ENCODE measurements around the gene RTL10. TPM values are rescaled to one million over a fixed set of nuclear protein-coding genes. Genes with fewer than 3 reads are reported as not detected.
A peak's percentile ranks its signal among the peaks of the same experiment; 100 is the strongest.

The RTL10 gene
- total RNA-seq, 1 donor from 2014 or later, result 20.3 TPM

DNA sequence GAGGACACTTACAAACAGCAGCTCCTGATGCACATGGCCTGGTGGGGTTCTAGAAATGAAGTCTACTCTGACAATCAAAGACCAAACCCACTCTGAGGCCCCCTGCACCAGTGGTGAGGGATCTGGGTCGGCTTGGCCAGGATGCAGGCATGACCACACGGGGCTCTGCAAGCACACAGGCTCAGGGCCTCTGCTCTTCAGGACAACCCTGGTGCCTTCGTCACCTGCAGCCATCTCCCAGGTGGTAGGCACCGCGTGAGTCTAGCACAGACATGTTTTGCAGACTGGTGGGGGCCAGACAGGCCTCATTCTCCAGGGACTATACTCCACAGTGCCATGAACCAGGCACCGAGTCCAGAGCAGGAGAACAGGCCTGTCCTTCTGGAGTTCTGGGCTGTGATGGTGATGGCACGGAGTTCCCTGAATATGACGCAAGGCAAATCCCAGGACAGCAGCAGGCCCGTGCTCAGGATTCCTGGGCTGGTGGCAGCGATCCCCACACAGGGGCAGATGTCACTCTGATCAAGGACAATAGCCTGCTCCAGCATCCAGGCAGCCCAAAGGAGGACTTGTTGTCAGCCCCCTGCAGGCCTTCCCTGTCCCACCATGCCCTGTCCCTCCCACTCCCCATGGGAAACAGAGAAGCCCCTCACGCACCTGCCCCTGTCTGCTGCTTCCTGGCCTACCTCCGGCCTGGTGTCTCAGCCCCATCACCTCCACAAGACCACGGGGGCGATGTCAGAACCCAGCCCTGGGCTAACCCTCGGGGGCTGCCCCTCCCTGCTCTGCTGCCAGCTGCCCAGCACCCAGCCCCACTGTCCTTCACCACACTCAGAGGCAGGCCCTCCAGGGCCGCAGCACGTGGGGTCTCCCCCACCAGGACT lies 36.1 kb downstream of the RTL10 start:
- Mint-ChIP-seq H3K4me3 (ENCODE audit: unreplicated experiment) (no peak overlapping the region), H3K27me3 (ENCODE audit: unreplicated experiment) (peaks cover 4% of the 10 kb centered on the region), H3K27ac (ENCODE audit: unreplicated experiment) (no peak overlapping the region), H3K4me1 (ENCODE audit: unreplicated experiment) (peaks cover 2% of the 10 kb centered on the region), H3K36me3 (ENCODE audit: low read depth, unreplicated experiment) (peaks cover 4% of the 10 kb centered on the region), H3K9me3 (ENCODE audit: unreplicated experiment) (no peaks in the 10 kb centered on the region)
- TF ChIP-seq, protein P1, sequence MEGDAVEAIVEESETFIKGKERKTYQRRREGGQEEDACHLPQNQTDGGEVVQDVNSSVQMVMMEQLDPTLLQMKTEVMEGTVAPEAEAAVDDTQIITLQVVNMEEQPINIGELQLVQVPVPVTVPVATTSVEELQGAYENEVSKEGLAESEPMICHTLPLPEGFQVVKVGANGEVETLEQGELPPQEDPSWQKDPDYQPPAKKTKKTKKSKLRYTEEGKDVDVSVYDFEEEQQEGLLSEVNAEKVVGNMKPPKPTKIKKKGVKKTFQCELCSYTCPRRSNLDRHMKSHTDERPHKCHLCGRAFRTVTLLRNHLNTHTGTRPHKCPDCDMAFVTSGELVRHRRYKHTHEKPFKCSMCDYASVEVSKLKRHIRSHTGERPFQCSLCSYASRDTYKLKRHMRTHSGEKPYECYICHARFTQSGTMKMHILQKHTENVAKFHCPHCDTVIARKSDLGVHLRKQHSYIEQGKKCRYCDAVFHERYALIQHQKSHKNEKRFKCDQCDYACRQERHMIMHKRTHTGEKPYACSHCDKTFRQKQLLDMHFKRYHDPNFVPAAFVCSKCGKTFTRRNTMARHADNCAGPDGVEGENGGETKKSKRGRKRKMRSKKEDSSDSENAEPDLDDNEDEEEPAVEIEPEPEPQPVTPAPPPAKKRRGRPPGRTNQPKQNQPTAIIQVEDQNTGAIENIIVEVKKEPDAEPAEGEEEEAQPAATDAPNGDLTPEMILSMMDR (IDR thresholded peaks at IDR 0.05; ENCODE audit: unreplicated experiment), result no peak
- DNase-seq (ENCODE audit: low spot score), result peak; percentile 1

DNA sequence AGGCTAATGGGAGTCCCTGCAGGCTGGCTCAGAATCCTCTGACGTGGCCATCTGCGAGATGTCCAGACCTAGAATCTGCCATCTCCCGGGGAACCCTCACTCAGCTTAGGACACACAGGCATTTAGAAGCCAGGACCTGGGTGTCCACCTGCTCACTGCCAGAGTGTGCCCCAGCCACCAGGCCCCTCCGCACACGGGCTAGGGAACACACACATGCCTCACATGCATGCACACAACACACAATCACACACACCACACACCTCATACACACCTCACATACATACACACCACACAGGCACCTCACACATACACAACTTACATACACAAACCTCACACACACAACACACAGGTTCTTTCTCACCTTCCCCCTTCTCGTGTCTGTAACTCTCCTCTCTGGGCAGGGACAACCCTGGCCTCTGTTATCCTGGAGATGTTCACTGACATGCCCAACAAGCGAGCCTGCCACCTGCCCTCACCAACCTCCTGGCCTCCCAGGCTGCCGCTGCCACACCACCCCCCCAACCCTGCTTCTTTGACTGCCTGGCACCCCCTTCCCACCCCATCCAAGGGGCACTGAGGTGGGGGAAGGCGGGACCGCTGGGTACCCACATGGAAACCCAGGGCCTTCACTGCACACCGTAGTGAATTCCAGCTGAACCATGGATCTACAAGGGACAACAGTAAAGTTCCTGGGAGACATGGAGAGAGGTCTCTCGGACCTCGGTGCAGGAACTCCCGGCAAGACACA lies 38.1 kb downstream of the RTL10 start:
- Mint-ChIP-seq H3K4me3 (ENCODE audit: unreplicated experiment) (no peak overlapping the region), H3K27me3 (ENCODE audit: unreplicated experiment) (peaks cover 5% of the 10 kb centered on the region), H3K9me3 (ENCODE audit: unreplicated experiment) (no peaks in the 10 kb centered on the region), H3K27ac (ENCODE audit: unreplicated experiment) (no peak overlapping the region), H3K36me3 (ENCODE audit: low read depth, unreplicated experiment) (peaks cover 4% of the 10 kb centered on the region), H3K4me1 (ENCODE audit: unreplicated experiment) (no peaks in the 10 kb centered on the region)
- TF ChIP-seq, protein P1 (IDR thresholded peaks at IDR 0.05; ENCODE audit: unreplicated experiment), result no peak
- no peak for DNase-seq (ENCODE audit: low spot score)

DNA sequence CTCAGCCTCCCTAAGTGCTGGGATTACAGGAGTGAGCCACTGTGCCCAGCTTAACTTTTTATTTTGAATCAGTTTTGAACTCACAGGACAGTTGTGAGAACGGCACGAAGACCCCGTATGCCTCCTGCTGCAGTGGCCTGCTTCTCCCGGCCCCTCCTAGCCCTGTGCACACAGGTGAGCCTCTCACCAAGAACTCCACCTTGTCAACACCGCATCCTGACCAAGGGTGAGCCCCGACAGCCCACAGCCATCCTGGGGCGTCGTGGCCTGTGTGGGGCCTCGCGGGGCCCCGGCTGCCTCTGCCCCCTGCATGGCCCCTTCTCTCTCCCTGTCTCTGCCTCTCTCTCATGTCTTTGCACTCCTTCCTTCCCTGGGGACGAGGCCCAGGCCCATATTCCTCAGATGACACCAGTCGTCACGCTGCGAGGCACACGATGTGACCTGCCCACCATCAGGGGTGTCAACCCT lies 38.8 kb downstream of the RTL10 start:
- Mint-ChIP-seq H3K4me1 (ENCODE audit: unreplicated experiment) (no peaks in the 10 kb centered on the region), H3K36me3 (ENCODE audit: low read depth, unreplicated experiment) (peaks cover 4% of the 10 kb centered on the region), H3K9me3 (ENCODE audit: unreplicated experiment) (no peaks in the 10 kb centered on the region), H3K4me3 (ENCODE audit: unreplicated experiment) (no peak overlapping the region), H3K27me3 (ENCODE audit: unreplicated experiment) (peaks cover 5% of the 10 kb centered on the region), H3K27ac (ENCODE audit: unreplicated experiment) (no peak overlapping the region)
- TF ChIP-seq, protein P1 (IDR thresholded peaks at IDR 0.05; ENCODE audit: unreplicated experiment), result no peak
- no peak for DNase-seq (ENCODE audit: low spot score)

DNA sequence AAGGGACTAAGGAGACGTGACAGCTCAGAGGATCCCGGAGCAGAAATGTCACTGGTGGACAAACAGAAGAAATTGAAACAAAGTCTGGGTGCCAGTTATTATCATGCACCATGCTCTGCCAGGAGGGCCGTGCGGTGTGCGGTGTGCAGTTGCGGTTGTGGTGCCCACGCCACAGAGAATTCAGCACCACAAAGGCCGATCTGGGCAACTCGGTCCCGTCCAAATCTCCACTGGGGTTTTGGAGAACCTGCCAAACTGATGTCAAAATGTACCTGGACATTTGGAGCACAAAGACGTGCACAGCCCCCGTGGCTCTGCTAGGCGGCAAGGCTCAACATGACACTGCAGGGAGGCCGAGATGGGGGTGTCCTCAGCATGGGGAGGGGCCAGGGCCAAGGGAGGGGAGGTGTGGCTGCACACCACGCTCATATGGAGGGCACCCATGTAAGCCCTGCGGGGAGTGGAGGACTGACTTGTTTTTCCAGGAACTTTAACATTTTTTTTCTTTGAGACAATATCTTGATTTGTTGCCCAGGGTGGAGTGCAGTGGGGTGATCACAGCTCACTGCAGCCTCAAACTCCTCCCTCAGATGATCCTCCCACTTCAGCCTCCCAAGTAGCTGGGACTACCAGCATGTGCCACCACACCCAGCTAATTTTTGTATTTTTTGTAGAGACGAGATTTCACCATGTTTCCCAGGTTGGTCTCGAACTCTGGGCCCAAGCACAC lies 39.4 kb downstream of the RTL10 start:
- Mint-ChIP-seq H3K4me3 (ENCODE audit: unreplicated experiment) (no peak overlapping the region), H3K9me3 (ENCODE audit: unreplicated experiment) (no peaks in the 10 kb centered on the region), H3K36me3 (ENCODE audit: low read depth, unreplicated experiment) (peaks cover 4% of the 10 kb centered on the region), H3K4me1 (ENCODE audit: unreplicated experiment) (no peaks in the 10 kb centered on the region), H3K27ac (ENCODE audit: unreplicated experiment) (no peak overlapping the region), H3K27me3 (ENCODE audit: unreplicated experiment) (peaks cover 5% of the 10 kb centered on the region)
- TF ChIP-seq, protein P1 (IDR thresholded peaks at IDR 0.05; ENCODE audit: unreplicated experiment), result no peak
- no peak for DNase-seq (ENCODE audit: low spot score)

Measured in endothelial cell (in vitro differentiated cells).